Cardiac muscle cell (in vitro differentiated cells and primary cell): ENCODE results near the gene NOA1. TPM values are rescaled to one million over a fixed set of nuclear protein-coding genes. Genes with fewer than 3 reads are reported as not detected.

Experiments
- DNase-seq, 2 donors: peaks; one replicate each; pipeline versions ENCODE4 v3.0.0 to v3.0.0-alpha.2; 2010 to 2017; ENCODE audit warnings: low read depth in 1 of 2, low spot score in 1 of 2
- H3K27ac ChIP-seq: fragments of 200-600 bp; sonication (generic); 2 replicates; pipeline ENCODE4 v1.5.1; 2016
- H3K27me3 ChIP-seq: fragments of 200-600 bp; sonication (generic); 2 replicates; pipeline ENCODE4 v1.6.0; 2016; ENCODE audit warnings: control low read depth
- H3K36me3 ChIP-seq: fragments of 200-600 bp; sonication (generic); 2 replicates; pipeline ENCODE4 v1.5.1; 2016; ENCODE audit warnings: control low read depth
- H3K4me1 ChIP-seq: fragments of 200-600 bp; sonication (generic); 2 replicates; pipeline ENCODE4 v1.8.1; 2017; ENCODE audit warnings: low read depth, mild to moderate bottlenecking, mixed run types
- H3K4me3 ChIP-seq: fragments of 200-600 bp; sonication (generic); 2 replicates; pipeline ENCODE4 v1.5.1; 2016; ENCODE audit warnings: mild to moderate bottlenecking
- H3K9me3 ChIP-seq: fragments of 200-600 bp; sonication (generic); 2 replicates; pipeline ENCODE4 v1.5.1; 2017; ENCODE audit warnings: low read depth, mild to moderate bottlenecking, control low read depth
- CTCF ChIP-seq: IDR thresholded peaks from 2 replicates; pipeline ENCODE4 v1.5.1; 2012; ENCODE audit warnings: low read depth, mild to moderate bottlenecking, low read length
- polyA plus RNA-seq: library from polyadenylated mRNA; unstranded; fragments of >200 nt; fragmentation: Nextera tagmentation; extraction: Ambion mirVana; gene quantifications from 2 replicates; pipeline ENCODE4 v1.2.1, GENCODE V29; 2016
- total RNA-seq: library from RNA; depleted of rRNA; stranded (reverse); fragments of >200 nt; gene quantifications from 2 replicates; pipeline ENCODE4 v1.2.3, GENCODE V29; 2016

The NOA1 gene
- total and polyA plus RNA-seq, 2 experiments from 2014 or later = 9.7 to 32.8 TPM

DNA sequence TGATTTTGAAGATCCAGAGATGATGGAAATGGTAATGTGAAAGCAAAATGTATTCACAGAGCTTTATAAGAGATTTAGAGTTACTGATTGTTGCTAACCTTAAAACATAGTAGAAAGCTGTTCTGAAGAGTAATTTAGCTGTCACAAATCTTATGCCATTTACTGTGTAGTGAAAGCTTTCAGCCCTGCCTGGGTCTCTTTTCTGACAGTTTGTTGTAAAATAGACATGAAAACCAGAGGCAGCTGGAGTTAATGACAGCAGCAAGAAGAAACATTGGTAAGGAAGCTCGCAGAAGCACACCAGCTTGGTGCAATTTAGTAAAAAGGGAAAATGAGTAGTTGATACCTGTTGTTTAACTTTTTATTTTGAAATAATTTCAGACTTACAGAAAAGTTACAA, 22.3 kb upstream of the NOA1 start:
- Histone ChIP-seq H3K36me3 (peaks cover 43% of the 10 kb centered on the region), H3K4me3 (no peak overlapping the region), H3K9me3 (no peaks in the 10 kb centered on the region), H3K27ac (no peak overlapping the region), H3K27me3 (no peaks in the 10 kb centered on the region), H3K4me1 (no peaks in the 10 kb centered on the region)
- TF ChIP-seq CTCF = no peak
- DNase-seq = no peak

- Histone ChIP-seq H3K9me3 (no peaks in the 10 kb centered on the region), H3K36me3 (peaks cover 45% of the 10 kb centered on the region), H3K4me1 (no peaks in the 10 kb centered on the region), H3K27ac (no peak overlapping the region), H3K27me3 (no peaks in the 10 kb centered on the region), H3K4me3 (no peak overlapping the region)
- peak in 1 of 2 donors; percentile 98 for DNase-seq
- no peak for TF ChIP-seq CTCF
Measured at GRCh38 chr4:56995525-56995924, 18.1 kb upstream of the NOA1 start.

DNA sequence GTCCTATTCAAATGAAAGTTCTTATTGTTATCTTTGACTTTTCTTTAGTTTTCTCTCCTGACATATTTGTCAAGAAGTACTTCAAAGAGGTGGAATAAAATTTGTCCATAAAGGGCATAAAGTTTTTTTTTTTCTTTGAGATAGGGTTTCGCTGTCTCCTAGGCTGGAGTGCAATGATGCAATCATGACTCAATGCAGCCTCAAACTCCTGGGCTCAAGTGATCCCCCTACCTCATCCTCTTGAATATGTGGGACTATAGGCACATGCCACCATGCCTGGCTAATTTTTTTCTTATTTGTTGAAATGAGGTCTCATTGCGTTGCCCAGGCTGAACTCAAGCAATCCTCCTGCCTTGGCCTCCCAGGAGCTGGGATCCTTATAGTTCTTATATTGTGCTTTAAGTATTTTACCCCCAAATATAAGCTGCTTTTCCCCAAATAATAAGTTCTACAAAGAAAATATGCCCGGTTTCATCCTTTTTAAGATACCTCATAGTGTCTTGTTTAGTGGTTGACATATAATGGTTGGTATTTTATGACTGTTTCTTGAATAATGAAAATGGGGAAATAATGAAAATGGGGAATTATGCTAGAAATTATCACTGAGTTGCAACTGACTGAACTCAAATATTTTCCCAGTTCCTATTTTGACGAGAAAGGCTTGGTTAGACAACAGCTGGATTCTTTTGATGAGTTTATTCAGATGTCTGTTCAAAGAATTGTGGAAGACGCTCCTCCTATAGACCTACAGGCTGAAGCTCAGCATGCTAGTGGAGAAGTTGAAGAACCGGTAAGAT, 12.9 kb upstream of the NOA1 start:
- H3K36me3 ChIP-seq = peaks cover 50% of the 10 kb centered on the region
- no peaks in the 10 kb centered on the region for H3K4me1 ChIP-seq
- no peak overlapping the region for H3K4me3 ChIP-seq
- H3K9me3 ChIP-seq = no peaks in the 10 kb centered on the region
- H3K27ac ChIP-seq = no peak overlapping the region
- DNase-seq = peak in 1 of 2 donors; percentile 64
- H3K27me3 ChIP-seq = no peaks in the 10 kb centered on the region
- TF ChIP-seq CTCF = no peak

DNA sequence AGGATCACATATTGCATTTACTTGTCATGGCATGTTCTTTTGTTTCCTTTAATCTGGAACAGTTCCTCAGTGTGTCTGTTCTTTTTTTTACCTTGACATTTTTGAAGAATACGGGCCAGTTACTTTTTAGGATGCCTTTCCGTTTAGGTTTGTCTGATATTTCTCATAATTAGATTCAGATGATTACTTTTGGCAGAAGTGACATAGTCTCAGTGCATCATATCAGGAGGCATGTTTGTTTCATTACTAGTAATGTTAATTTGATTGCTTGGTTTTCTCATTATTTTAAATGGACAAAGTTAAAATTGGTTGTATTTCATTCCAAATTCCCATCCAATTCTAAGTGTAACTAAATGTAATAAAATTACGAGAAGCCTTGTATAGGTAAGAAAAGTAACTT, 9.5 kb upstream of the NOA1 start:
- TF ChIP-seq CTCF = no peak
- DNase-seq = no peak
- Histone ChIP-seq H3K36me3 (peaks cover 32% of the 10 kb centered on the region), H3K27ac (no peak overlapping the region), H3K27me3 (no peaks in the 10 kb centered on the region), H3K4me1 (peaks cover under 1% of the 10 kb centered on the region), H3K9me3 (no peaks in the 10 kb centered on the region), H3K4me3 (no peak overlapping the region)

GRCh38 chr4:56986192-56986591, 8.8 kb upstream of the NOA1 start:
- no peak overlapping the region for H3K4me3 ChIP-seq
- DNase-seq = peak in 1 of 2 donors; percentile 8
- no peak for TF ChIP-seq CTCF
- H3K27ac ChIP-seq = no peak overlapping the region
- H3K27me3 ChIP-seq = no peaks in the 10 kb centered on the region
- H3K4me1 ChIP-seq = peaks cover 6% of the 10 kb centered on the region
- no peaks in the 10 kb centered on the region for H3K9me3 ChIP-seq
- H3K36me3 ChIP-seq = peaks cover 28% of the 10 kb centered on the region
